PC-9 (cell line): ENCODE results near the gene DUSP11. TPM values are rescaled to one million over a fixed set of nuclear protein-coding genes. Genes with fewer than 3 reads are reported as not detected.

Experiments used
- BruUV-seq: library from RNA; stranded (reverse); fragments of 400-500 nt; replicated peaks from 2 replicates; lab custom pipeline; 2021; lab: Mats Ljungman, UMichigan
- CTCF ChIA-PET: fragments of 300-600 bp; sonication (Branson Sonifier 250); formaldehyde crosslinking; loops from one replicate; lab custom pipeline; 2022; ENCODE audit warnings: antibody characterized with exemption; lab: Charles Lee
- POLR2A ChIA-PET: fragments of 300-600 bp; sonication (Branson Sonifier 250); formaldehyde crosslinking; loops from one replicate; lab custom pipeline; 2022; ENCODE audit warnings: antibody characterized with exemption; ENCODE audit not compliant: unreplicated experiment; lab: Charles Lee
- DNase-seq, 2 experiments: peaks; one replicate each; pipeline versions ENCODE4 v3.0.0 to v3.0.0-alpha.2; 2015 to 2022; ENCODE audit warnings: mixed read lengths in 1 of 2
- H2AFZ ChIP-seq: fragments of 200-600 bp; sonication (generic); 2 replicates; pipeline ENCODE4 v1.8.1; 2017; ENCODE audit warnings: antibody characterized with exemption
- H3F3A ChIP-seq: fragments of 200-600 bp; sonication (generic); 2 replicates; pipeline ENCODE4 v1.8.1; 2017; ENCODE audit warnings: antibody characterized with exemption, mild to moderate bottlenecking, low read depth; ENCODE audit not compliant: insufficient read depth
- H3K27ac ChIP-seq: fragments of 200-600 bp; sonication (generic); 2 replicates; pipeline ENCODE4 v1.6.1; 2016; ENCODE audit warnings: mixed run types
- H3K27me3 ChIP-seq: fragments of 200-600 bp; sonication (generic); 2 replicates; pipeline ENCODE4 v1.6.1; 2016; ENCODE audit warnings: low read depth, mixed run types; ENCODE audit not compliant: insufficient read depth
- H3K36me3 ChIP-seq: fragments of 200-600 bp; sonication (generic); 2 replicates; pipeline ENCODE4 v1.6.1; 2016; ENCODE audit warnings: low read depth, mixed run types
- H3K4me1 ChIP-seq: fragments of 200-600 bp; sonication (generic); replicated peaks from 2 replicates; pipeline ENCODE4 v1.6.1; 2016; ENCODE audit warnings: mixed run types; ENCODE audit not compliant: insufficient read depth
- H3K4me2 ChIP-seq: fragments of 200-600 bp; sonication (generic); 2 replicates; pipeline ENCODE4 v1.6.1; 2017; ENCODE audit warnings: mixed run types
- H3K4me3 ChIP-seq: fragments of 200-600 bp; sonication (generic); 2 replicates; pipeline ENCODE4 v1.6.1; 2016; ENCODE audit warnings: mixed run types
- H3K79me2 ChIP-seq: fragments of 200-600 bp; sonication (generic); 2 replicates; pipeline ENCODE4 v1.6.1; 2017; ENCODE audit warnings: low read depth, mixed run types
- H3K9me2 ChIP-seq: fragments of 200-600 bp; sonication (generic); 2 replicates; pipeline ENCODE4 v1.8.1; 2017; ENCODE audit warnings: mild to moderate bottlenecking; ENCODE audit not compliant: insufficient read depth
- H3K9me3 ChIP-seq: fragments of 200-600 bp; sonication (generic); 2 replicates; pipeline ENCODE4 v1.8.1; 2016; ENCODE audit warnings: low read depth; ENCODE audit not compliant: insufficient read depth
- H4K20me1 ChIP-seq: fragments of 200-600 bp; sonication (generic); 2 replicates; pipeline ENCODE4 v1.8.1; 2017; ENCODE audit not compliant: insufficient read depth
- EZH2 ChIP-seq: fragments of 200-600 bp; sonication (generic); IDR thresholded peaks from 2 replicates; pipeline ENCODE4 v1.8.0; 2017; ENCODE audit warnings: antibody characterized with exemption, low read depth
- intact Hi-C: fragments of 100-400 bp; cut with micrococcal nuclease; formaldehyde crosslinking; loops from one replicate; pipeline ENCODE4 v1.10.0; 2022; ENCODE audit not compliant: unreplicated experiment
- total RNA-seq: library from RNA; stranded (reverse); gene quantifications from 2 replicates; pipeline ENCODE4 v1.2.3, GENCODE V29; 2021
- TF ChIP-seq, protein P1 (sequence below): fragments of 200-600 bp; sonication (generic); conservative IDR thresholded peaks from 2 replicates; pipeline ENCODE4 v1.6.1; 2017; ENCODE audit warnings: mixed run types, antibody characterized with exemption, mild to moderate bottlenecking, moderate library complexity

The DUSP11 gene
- total RNA-seq, 1 experiment from 2014 or later, result 24.1 TPM

DNA sequence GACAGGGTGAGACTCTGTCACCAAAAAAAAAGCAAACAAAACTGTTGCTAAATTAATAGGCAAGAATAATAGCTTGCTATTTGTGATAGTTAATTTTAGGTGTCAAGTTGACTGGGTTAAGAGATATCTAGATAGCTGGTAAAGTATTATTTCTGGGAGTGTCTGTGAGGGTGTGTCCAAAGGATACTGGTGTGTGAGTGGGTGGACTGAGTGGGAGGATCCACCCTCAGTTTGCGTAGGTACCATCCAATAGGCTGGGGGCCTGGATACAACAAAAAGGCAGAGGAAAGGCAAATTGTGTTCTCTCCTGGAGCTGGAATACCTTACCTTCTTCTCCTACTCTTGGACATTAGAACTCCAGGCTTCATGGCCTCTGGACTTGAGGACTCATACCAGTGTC is 15.0 kb downstream of the DUSP11 start:
- TF ChIP-seq, protein P1, sequence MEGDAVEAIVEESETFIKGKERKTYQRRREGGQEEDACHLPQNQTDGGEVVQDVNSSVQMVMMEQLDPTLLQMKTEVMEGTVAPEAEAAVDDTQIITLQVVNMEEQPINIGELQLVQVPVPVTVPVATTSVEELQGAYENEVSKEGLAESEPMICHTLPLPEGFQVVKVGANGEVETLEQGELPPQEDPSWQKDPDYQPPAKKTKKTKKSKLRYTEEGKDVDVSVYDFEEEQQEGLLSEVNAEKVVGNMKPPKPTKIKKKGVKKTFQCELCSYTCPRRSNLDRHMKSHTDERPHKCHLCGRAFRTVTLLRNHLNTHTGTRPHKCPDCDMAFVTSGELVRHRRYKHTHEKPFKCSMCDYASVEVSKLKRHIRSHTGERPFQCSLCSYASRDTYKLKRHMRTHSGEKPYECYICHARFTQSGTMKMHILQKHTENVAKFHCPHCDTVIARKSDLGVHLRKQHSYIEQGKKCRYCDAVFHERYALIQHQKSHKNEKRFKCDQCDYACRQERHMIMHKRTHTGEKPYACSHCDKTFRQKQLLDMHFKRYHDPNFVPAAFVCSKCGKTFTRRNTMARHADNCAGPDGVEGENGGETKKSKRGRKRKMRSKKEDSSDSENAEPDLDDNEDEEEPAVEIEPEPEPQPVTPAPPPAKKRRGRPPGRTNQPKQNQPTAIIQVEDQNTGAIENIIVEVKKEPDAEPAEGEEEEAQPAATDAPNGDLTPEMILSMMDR, result no peak
- TF ChIP-seq EZH2, result no peak
- intact Hi-C loops, result no loop called here
- CTCF ChIA-PET, result no interaction called here

DNA sequence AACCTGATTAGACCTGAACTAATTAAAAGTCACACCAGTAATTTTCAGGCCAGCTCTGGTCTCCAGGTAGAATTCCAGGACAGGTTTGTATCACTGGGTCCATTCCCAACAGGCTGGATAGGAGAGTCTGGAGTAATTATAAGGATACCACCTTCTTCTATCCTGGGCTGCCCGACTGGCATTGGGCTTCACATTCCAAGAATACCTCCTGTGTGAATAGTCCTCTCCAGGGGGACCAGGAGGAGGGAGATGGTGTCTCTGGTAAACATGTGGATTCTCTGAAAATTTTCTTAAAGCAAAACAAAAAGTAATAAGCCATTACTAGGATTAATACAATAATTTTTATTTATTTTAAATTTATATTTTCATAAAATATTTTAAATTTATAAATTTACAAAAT is 17.3 kb downstream of the DUSP11 start:
- CTCF ChIA-PET, result interaction anchor here (0.5 kb wide), 1 partner anchor 15 kb away, joined by 4 read pairs; no protein-coding TSS in a partner anchor
- POLR2A ChIA-PET, result no interaction called here

More for the DNA sequence above, 15.0 kb downstream of the DUSP11 start:
- no peaks in the 10 kb centered on the region for H3K4me1 ChIP-seq
- no peak overlapping the region for H3K4me2 ChIP-seq
- BruUV-seq, result no TSS peak
- H2AFZ ChIP-seq, result no peak overlapping the region
- no peaks in the 10 kb centered on the region for H3K9me3 ChIP-seq
- H4K20me1 ChIP-seq, result no peaks in the 10 kb centered on the region
- H3K9me2 ChIP-seq, result no peaks in the 10 kb centered on the region
- H3K27me3 ChIP-seq, result no peaks in the 10 kb centered on the region
- DNase-seq, result no peak
- no peaks in the 10 kb centered on the region for H3F3A ChIP-seq
- no peaks in the 10 kb centered on the region for H3K79me2 ChIP-seq
- H3K36me3 ChIP-seq, result peaks cover 31% of the 10 kb centered on the region
- H3K27ac ChIP-seq, result no peak overlapping the region
- POLR2A ChIA-PET, result no interaction called here
- no peak overlapping the region for H3K4me3 ChIP-seq

DNA sequence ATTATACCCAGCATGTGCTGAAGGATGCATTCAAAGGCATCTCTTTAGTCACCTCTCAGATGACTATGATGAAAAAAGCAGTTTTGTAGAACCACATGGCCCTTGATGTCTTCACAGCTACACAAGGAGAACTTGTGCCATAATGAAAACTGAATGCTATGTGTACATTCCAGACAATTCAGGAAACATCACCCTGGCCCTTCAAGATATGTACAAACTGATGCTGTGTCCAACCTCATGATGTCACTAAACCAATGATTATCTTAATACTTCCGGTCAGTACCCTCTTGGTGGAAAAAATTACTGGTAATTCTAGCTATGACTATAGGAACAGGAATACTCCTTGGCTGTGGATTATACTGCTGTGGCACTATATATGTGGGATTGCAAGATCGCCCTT is 20.0 kb downstream of the DUSP11 start:
- H3K27me3 ChIP-seq, result no peaks in the 10 kb centered on the region
- no peaks in the 10 kb centered on the region for H3K9me2 ChIP-seq
- H3K4me1 ChIP-seq, result no peaks in the 10 kb centered on the region
- no TSS peak for BruUV-seq
- H3K27ac ChIP-seq, result no peak overlapping the region
- H3K4me3 ChIP-seq, result no peak overlapping the region
- intact Hi-C loops, result no loop called here
- ChIA-PET CTCF (interaction anchor here (0.5 kb wide), 1 partner anchor 21 kb away, joined by 3 read pairs; no protein-coding TSS in a partner anchor), POLR2A (no interaction called here)
- no peak overlapping the region for H3K4me2 ChIP-seq
- no peak for DNase-seq
- H3K36me3 ChIP-seq, result peaks cover 11% of the 10 kb centered on the region; the same call in 1 of the 2 replicates
- no peaks in the 10 kb centered on the region for H3K9me3 ChIP-seq
- no peaks in the 10 kb centered on the region for H3K79me2 ChIP-seq
- H2AFZ ChIP-seq, result no peak overlapping the region
- no peak for TF ChIP-seq EZH2
- TF ChIP-seq, protein P1, result no peak
- no peaks in the 10 kb centered on the region for H3F3A ChIP-seq
- H4K20me1 ChIP-seq, result no peaks in the 10 kb centered on the region

More for the DNA sequence above, 17.3 kb downstream of the DUSP11 start:
- H4K20me1 ChIP-seq, result no peaks in the 10 kb centered on the region
- no peak overlapping the region for H3K27ac ChIP-seq
- intact Hi-C loops, result no loop called here
- H3F3A ChIP-seq, result no peaks in the 10 kb centered on the region
- no peak for TF ChIP-seq EZH2
- TF ChIP-seq, protein P1, result no peak
- no peak overlapping the region for H3K4me2 ChIP-seq
- H3K4me3 ChIP-seq, result no peak overlapping the region
- no TSS peak for BruUV-seq
- no peaks in the 10 kb centered on the region for H3K9me3 ChIP-seq
- DNase-seq, result no peak
- H2AFZ ChIP-seq, result no peak overlapping the region
- no peaks in the 10 kb centered on the region for H3K9me2 ChIP-seq
- H3K79me2 ChIP-seq, result no peaks in the 10 kb centered on the region
- peaks cover 12% of the 10 kb centered on the region; the same call in 1 of the 2 replicates for H3K36me3 ChIP-seq
- no peaks in the 10 kb centered on the region for H3K4me1 ChIP-seq
- no peaks in the 10 kb centered on the region for H3K27me3 ChIP-seq
